ENCODE results near the gene ERCC8.
"Not testable (repeated sequence)": the region's sequence is repeated elsewhere in the genome, so short reads cannot be mapped to it uniquely, and the experiment has no call there.

The ERCC8 gene, protein sequence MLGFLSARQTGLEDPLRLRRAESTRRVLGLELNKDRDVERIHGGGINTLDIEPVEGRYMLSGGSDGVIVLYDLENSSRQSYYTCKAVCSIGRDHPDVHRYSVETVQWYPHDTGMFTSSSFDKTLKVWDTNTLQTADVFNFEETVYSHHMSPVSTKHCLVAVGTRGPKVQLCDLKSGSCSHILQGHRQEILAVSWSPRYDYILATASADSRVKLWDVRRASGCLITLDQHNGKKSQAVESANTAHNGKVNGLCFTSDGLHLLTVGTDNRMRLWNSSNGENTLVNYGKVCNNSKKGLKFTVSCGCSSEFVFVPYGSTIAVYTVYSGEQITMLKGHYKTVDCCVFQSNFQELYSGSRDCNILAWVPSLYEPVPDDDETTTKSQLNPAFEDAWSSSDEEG

DNA sequence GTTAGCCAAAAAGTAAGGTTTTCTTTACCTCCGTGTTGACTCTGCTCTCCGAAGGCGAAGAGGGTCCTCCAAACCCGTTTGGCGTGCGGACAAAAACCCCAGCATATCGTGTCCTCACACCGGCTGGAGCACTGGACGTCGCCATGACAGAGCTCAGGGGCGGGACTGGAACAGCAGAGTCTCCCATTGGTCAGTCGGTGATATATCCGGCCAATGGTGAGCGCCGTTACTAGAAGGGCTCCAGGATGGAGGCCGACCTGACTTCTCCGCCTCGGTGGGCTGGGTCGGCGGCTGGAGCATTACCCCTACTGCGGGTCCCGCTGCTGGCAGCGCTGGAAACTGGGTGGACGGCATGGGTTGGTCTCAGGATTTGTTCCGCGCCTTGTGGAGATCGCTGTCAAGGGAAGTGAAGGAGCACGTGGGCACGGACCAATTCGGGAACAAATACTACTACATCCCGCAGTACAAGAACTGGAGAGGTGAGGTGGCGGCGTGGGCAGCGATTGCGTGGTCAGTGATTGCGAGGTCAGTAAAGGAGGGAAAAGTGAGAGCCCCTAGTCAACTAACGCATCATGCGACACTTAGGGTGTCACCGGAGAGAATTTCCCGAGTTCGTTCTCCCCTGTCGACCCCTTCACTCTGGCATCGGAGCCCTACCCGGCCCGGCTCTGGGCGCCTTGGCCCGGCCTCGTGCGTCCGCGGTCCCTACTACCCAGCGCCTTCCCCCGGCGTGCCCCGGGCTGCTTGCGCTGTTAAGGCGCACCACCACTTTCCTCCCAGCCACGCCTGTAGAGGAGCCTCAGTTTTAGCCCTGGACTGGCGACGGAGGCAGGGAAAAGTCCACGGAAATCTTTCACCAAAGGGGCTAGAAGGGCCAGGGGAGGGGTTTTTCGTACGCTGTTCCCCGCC is at the start of gene ERCC8, which contains the start of gene NDUFAF2:
TSS of gene ERCC8 (minus strand) at position 167 of the 909 bp plus-strand sequence. CDS start at position 105, 62 bp downstream.
TSS of gene NDUFAF2 (plus strand) at position 302 of the 909 bp plus-strand sequence. CDS start at position 353, 51 bp downstream.
- H3K4me1 Mint-ChIP-seq = peaks cover 36% of the 10 kb centered on the region

DNA sequence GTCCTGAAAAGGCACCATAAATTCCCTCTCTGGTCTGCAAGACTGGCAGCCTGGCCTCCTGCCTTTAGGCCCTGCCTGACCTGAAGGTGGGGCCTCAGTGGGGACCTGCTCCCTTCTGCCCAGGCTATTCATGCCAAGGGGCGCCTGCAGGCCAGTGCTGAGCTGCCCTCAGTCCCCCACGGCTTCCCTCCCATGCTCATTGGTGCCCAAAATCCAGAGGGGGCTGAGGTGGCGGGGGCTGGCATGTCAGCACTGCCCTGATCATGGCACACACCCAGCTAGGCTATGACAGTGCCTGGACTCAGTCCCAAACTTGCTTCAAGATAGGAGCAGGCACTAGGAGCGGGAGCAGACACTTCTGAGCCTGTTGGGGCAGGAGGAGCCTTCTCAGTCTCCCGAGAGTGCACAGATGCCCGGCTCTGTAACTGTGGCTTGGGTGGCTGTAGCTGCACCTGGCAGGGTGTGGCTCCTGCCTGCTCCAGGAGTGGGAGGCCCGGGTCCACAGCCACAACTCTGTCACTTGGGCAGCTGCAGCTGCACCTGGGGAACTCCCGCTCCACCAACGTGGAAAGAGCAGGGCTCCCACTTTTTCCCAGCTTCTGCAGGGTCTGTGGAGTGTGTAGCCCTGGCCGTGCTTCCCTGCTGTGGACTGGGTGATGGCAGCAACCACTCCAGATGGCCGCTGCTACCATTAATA is 49.2 kb upstream of the ERCC8 start:
- no peak overlapping the region for H3K27ac Mint-ChIP-seq
- no peak overlapping the region for H3K4me3 Mint-ChIP-seq
- no peaks in the 10 kb centered on the region for H3K27me3 Mint-ChIP-seq
- DNase-seq = no peak
- H3K9me3 Mint-ChIP-seq = peaks cover 29% of the 10 kb centered on the region
- H3K36me3 Mint-ChIP-seq (ENCODE audit: low read depth) = peaks cover 37% of the 10 kb centered on the region
- no peak for ATAC-seq
- H3K4me1 Mint-ChIP-seq = peaks cover 29% of the 10 kb centered on the region

More for the DNA sequence above, at the start of gene ERCC8, which contains the start of gene NDUFAF2:
- peaks cover 4% of the 10 kb centered on the region for H3K9me3 Mint-ChIP-seq
- H3K36me3 Mint-ChIP-seq (ENCODE audit: low read depth) = peaks cover 11% of the 10 kb centered on the region
- no peak within 1 kb of the TSS for H3K4me3 Mint-ChIP-seq
- DNase-seq (peak; percentile 84), ATAC-seq (peak; percentile 100)
- no peak within 1 kb of the TSS for H3K27ac Mint-ChIP-seq
- no peaks in the 10 kb centered on the region for H3K27me3 Mint-ChIP-seq

DNA sequence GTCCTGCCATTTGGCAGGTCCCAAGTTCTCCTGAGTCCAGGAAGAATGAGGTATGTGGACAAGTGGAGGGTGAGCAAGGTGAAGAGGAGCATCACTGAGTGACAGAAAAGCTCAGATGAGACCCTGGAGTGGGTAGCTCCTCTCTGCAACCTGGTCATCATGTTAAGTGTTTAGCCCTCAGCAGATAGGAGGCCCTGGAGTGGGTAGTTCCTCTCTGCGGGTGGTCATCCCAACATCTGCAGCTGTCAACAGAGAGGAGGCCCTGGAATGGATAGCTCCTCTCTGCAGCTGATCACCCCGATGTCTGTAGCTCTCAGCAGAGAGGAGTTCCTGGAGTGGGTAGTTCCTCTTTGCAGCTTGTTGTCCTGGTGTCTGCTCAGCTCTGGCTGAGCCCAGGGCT is 48.6 kb upstream of the ERCC8 start:
- no peak for DNase-seq

DNA sequence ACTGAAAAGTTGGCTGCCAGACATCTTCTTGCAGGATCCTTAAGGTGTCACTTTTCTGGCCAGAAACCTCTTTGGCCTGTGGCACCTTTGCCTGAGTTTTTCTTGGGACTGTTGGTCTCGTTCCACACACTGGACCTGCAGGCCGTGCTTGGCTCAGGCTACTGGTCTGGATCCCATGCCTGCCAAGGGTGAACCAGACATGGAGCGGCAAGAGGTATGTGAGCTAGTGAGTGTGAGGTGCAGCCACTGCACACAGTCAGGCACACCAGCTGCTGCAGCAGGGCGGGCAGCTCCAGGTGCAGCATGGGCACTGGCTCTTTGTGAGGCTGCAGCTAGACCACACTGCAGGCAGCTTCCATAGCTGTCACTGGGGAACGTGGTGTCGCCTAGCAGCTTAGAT is 48.0 kb upstream of the ERCC8 start:
- Mint-ChIP-seq H3K36me3 (ENCODE audit: low read depth) (peaks cover 45% of the 10 kb centered on the region), H3K4me3 (no peak overlapping the region)

More for the DNA sequence above, 48.6 kb upstream of the ERCC8 start:
- Mint-ChIP-seq H3K36me3 (ENCODE audit: low read depth) (peaks cover 40% of the 10 kb centered on the region), H3K27me3 (no peaks in the 10 kb centered on the region), H3K4me1 (peaks cover 29% of the 10 kb centered on the region), H3K27ac (no peak overlapping the region), H3K9me3 (peaks cover 33% of the 10 kb centered on the region), H3K4me3 (no peak overlapping the region)
- no peak for ATAC-seq

DNA sequence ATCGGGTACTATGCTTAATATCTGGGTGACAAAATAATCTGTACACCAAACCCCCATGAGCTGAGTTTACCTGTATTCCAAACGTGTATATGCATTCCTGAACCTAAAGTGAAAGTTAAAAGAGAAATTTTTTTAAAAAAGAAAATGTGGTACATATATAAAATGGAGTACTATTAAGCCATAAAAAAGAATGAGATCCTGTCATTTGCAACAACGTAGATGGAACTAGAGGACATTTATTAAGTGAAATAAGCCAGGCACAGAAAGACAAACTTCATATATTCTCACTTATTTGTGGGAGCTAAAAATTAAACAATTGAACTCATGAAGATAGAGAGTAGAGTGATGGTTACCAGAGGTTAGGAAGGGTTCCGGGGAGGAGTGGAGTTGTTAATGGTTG is 44.9 kb upstream of the ERCC8 start:
- DNase-seq (no peak), ATAC-seq (no peak)
- no peak overlapping the region for H3K27ac Mint-ChIP-seq
- H3K27me3 Mint-ChIP-seq = no peaks in the 10 kb centered on the region
- peaks cover 70% of the 10 kb centered on the region for H3K36me3 Mint-ChIP-seq (ENCODE audit: low read depth)
- H3K4me1 Mint-ChIP-seq = peaks cover 9% of the 10 kb centered on the region
- H3K4me3 Mint-ChIP-seq = no peak overlapping the region
- H3K9me3 Mint-ChIP-seq = peaks cover 56% of the 10 kb centered on the region

More for the DNA sequence above, 48.0 kb upstream of the ERCC8 start:
- DNase-seq (no peak), ATAC-seq (no peak)
- Mint-ChIP-seq H3K4me1 (peaks cover 29% of the 10 kb centered on the region), H3K9me3 (peaks cover 37% of the 10 kb centered on the region), H3K27me3 (no peaks in the 10 kb centered on the region), H3K27ac (no peak overlapping the region)

DNA sequence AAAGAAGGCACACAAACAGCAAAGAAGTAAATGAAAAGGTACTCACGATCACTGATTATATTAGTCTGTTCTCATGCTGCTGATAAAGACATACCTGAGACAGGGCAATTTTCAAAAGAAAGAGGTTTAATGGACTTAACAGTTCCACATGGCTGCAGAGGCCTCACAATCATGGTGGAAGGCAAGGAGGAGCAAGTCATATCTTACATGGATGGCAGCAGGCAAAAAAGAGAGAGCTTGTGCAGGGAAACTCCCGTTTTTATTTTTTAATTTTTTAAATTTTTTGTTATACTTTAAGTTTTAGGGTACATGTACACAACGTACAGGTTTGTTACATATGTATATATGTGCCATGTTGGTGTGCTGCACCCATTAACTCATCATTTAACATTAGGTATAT is 37.3 kb upstream of the ERCC8 start:
- DNase-seq, H3K27me3 Mint-ChIP-seq, H3K4me3 Mint-ChIP-seq, H3K4me1 Mint-ChIP-seq, H3K27ac Mint-ChIP-seq, ATAC-seq: not testable (repeated sequence)
- Mint-ChIP-seq H3K9me3 (peaks cover 45% of the 10 kb centered on the region), H3K36me3 (ENCODE audit: low read depth) (peaks cover 59% of the 10 kb centered on the region)

DNA sequence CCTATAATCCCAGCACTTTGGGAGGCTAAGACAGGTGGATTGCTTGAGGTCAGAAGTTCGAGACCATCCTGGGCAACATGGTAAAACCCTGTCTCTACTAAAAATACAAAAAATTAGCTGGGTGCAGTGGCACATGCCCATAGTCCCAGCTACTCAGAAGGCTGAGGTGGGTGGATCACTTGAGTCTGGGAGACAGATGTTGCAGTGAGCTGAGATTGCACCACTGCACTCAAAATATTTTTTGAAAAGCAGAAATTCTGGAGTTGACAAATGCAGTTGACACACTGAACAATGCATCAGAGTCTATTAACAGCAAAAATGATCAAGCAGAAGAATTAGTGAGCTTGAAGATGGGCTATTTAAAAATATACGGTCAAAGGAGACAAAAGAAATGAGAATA is 35.6 kb upstream of the ERCC8 start:
- peaks cover 49% of the 10 kb centered on the region for H3K36me3 Mint-ChIP-seq (ENCODE audit: low read depth)
- ATAC-seq (no peak), DNase-seq (no peak)

DNA sequence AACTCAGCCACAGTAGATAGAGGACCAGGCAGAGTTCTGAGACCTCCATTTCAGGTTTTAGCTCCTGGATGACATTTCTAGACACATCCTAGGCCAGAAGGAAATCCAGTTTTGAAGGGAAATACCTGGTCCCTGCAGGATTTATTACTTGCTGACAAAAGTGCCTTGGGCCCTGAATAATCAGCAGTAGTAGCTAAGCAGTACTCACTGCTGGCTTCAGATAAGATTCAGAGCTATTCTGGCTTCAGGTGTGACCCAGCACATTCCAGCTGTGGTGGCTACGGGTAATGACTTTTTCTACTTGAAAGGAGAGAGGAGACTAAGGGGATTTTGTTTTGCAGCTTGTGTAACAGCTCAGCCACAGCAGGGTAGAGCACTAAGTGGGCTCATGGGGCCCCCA is 34.1 kb upstream of the ERCC8 start:
- H3K27ac Mint-ChIP-seq = no peak overlapping the region
- no peaks in the 10 kb centered on the region for H3K27me3 Mint-ChIP-seq
- H3K9me3 Mint-ChIP-seq = peaks cover 29% of the 10 kb centered on the region
- DNase-seq (no peak), ATAC-seq (no peak)
- H3K4me3 Mint-ChIP-seq = no peak overlapping the region
- H3K4me1 Mint-ChIP-seq = peaks cover 8% of the 10 kb centered on the region
- H3K36me3 Mint-ChIP-seq (ENCODE audit: low read depth) = peaks cover 51% of the 10 kb centered on the region

More for the DNA sequence above, 35.6 kb upstream of the ERCC8 start:
- Mint-ChIP-seq H3K4me3 (no peak overlapping the region), H3K9me3 (peaks cover 36% of the 10 kb centered on the region), H3K27me3 (no peaks in the 10 kb centered on the region), H3K4me1 (peaks cover 3% of the 10 kb centered on the region), H3K27ac (no peak overlapping the region)

DNA sequence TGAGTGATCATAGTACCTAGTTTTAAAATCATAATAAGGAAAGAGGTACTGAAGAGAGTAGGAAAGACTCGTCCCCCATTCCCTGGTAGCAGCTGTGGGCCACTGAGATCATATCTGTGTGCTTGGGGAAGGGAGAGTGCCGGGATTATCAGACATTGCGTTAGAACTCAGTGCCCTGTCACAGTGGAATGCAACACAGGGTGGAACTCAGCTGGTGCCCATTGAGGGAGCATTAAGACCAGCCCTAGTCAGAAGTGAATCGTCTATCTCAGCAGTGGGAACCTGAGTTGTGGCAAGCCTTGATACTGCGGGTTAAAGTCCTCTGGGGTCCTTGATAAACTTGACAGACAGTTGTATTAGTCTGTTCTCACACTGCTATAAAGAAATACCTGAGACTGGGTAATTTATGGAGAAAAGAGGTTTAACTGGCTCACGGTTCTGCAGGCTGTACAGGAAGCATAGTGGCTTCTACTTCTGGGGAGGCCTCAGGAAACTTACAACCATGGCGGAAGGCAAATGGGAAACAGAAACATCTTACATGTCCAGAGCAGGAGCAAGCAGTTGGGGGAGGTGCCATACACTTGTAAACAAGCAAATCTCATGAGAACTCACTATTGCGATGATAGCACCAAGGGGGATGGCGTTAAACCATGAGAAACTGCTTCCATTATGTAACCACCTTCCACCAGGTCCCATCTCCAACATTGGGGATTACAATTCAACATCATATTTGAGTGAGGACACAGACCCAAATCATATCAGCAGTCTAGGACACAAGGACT is 33.3 kb upstream of the ERCC8 start:
- no peak overlapping the region for H3K4me3 Mint-ChIP-seq
- H3K36me3 Mint-ChIP-seq (ENCODE audit: low read depth) = peaks cover 50% of the 10 kb centered on the region
- H3K27ac Mint-ChIP-seq = no peak overlapping the region
- peaks cover 13% of the 10 kb centered on the region for H3K4me1 Mint-ChIP-seq
- H3K27me3 Mint-ChIP-seq = no peaks in the 10 kb centered on the region
- H3K9me3 Mint-ChIP-seq = peaks cover 29% of the 10 kb centered on the region
- no peak for ATAC-seq
- DNase-seq = no peak

DNA sequence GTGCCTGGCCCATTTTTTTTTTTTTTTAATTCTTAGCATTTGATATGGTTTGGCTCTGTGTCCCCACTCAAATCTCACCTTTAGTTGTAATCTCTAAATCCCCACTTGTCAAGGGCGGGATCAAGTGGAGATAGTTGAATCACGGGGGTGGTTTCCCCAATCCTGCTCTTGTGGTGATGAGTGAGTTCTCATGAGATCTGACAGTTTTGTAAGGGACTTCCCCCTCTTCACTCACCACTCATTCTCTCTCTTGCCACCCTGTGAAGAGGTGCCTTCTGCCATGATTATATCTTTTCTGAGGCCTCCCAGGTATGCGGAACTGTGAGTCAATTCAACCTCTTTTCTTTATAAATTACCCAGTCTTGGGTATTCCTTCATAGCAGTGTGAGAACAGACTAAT is 27.4 kb upstream of the ERCC8 start:
- peaks cover 42% of the 10 kb centered on the region for H3K36me3 Mint-ChIP-seq (ENCODE audit: low read depth)
- no peak overlapping the region for H3K4me3 Mint-ChIP-seq
- H3K9me3 Mint-ChIP-seq = peaks cover 38% of the 10 kb centered on the region
- peak overlapping the region; percentile 67 for H3K27ac Mint-ChIP-seq
- H3K4me1 Mint-ChIP-seq = peaks cover 22% of the 10 kb centered on the region
- H3K27me3 Mint-ChIP-seq = no peaks in the 10 kb centered on the region
- DNase-seq = peak; percentile 24
- peak; percentile 99 for ATAC-seq

DNA sequence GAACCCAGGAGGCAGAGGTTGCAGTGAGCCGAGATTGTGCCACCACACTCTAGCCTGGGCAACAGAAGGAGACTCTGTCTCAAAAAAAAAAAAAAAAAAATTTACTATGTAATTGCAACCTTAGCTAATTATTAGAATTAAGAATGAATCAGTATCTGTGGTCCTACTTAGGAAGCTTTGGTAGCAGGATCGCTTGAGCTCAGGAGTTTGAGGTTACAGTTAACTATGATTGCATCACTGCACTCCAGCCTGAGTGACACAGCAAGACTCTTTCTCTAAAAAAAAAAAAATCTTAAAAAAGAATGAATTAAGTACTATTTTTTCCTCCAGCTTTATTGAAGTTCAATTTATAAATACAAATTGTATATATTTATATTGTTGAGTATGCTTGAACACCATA is 16.8 kb upstream of the ERCC8 start:
- H3K4me3 Mint-ChIP-seq = no peak overlapping the region
- peaks cover 22% of the 10 kb centered on the region for H3K36me3 Mint-ChIP-seq (ENCODE audit: low read depth)
- peaks cover 18% of the 10 kb centered on the region for H3K4me1 Mint-ChIP-seq
- no peak overlapping the region for H3K27ac Mint-ChIP-seq
- H3K9me3 Mint-ChIP-seq = peaks cover 14% of the 10 kb centered on the region
- DNase-seq (no peak), ATAC-seq (no peak)
- no peaks in the 10 kb centered on the region for H3K27me3 Mint-ChIP-seq

DNA sequence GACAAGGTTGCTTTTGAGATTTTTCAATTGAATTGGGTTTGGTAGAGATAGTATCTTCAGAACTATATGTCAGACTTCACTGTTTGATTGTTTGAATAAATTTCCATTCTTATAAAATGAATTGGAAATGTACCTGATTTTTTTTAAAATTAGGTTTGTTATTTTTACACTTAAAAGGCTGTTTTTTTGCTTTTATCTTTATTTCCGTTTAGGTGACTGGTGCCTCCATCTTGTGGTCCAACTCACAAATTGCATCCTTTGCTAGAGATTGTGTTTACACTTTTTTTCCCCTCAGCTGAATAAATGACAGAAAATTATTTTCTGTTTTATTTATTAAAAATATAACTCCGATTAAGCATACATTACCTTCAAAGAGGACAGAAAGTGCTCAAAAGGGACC is 15.7 kb upstream of the ERCC8 start:
- Mint-ChIP-seq H3K27ac (no peak overlapping the region), H3K9me3 (peaks cover 4% of the 10 kb centered on the region), H3K36me3 (ENCODE audit: low read depth) (peaks cover 15% of the 10 kb centered on the region), H3K27me3 (no peaks in the 10 kb centered on the region), H3K4me3 (no peak overlapping the region), H3K4me1 (peaks cover 21% of the 10 kb centered on the region)
- DNase-seq (no peak), ATAC-seq (no peak)

DNA sequence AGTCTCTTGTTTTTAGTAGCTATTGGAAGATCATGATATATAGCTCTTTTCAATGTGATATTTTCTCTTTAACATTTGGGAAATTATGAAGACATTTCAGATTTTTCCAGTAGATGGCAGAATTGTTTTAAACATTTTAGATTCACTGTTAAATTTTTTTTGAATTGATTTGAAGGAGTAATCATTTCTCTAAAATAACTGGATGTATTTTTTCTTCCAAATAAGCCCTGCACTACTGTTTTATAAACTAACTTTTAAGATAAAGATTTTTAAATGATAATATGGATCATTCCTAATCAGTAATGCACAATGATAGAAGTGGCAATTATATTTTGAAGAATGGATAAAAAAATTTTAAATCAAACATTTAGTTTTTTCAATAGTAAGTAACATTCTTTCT is 14.3 kb upstream of the ERCC8 start:
- Mint-ChIP-seq H3K27me3 (no peaks in the 10 kb centered on the region), H3K4me1 (peaks cover 19% of the 10 kb centered on the region), H3K4me3 (no peak overlapping the region), H3K9me3 (peaks cover 7% of the 10 kb centered on the region), H3K27ac (no peak overlapping the region), H3K36me3 (ENCODE audit: low read depth) (peaks cover 4% of the 10 kb centered on the region)
- DNase-seq = no peak
- no peak for ATAC-seq
